HG02981 (cell line): Measurements from ENCODE around the gene MSANTD7.

ENCODE experiments used
- ATAC-seq: cut with Tn5 transposase; IDR thresholded peaks from one replicate; pipeline ENCODE4 v1.9.1; 2021; ENCODE audit warnings: mild to moderate bottlenecking, moderate library complexity; ENCODE audit not compliant: unreplicated experiment

MSANTD7 gene

DNA sequence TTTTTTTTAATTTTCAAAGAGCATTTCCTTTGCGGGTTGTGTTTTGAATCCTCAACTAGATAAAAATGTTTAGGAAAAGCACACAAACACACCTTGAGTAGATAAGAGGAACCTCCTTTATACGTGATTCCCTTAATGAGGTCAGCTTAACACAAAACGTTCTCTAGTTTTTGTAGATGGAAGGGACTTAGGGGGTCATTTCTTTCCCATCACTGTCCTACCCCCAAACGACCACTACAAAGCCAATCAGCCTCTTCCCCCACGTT, 41.8 kb downstream of the MSANTD7 start:
- ATAC-seq = no peak

DNA sequence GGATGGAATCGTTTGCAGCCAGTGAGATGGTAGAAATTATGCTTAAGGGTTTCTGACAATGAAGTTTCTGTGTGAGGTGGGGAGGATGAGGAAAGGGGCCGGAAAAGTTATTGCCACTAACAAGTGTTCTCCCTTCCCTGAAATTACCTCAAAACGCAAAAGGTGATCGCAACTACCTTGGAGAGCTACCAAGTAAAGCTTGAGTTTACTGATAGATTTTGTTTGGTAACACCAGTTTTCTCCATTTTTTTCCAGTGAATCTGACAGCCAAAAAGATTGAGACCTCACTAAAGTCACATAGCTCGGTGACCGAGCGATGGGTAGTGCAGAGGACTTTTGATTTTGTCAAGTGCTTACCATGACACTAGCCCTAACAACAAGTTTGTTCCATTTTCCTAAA, 42.1 kb downstream of the MSANTD7 start:
- ATAC-seq = no peak

DNA sequence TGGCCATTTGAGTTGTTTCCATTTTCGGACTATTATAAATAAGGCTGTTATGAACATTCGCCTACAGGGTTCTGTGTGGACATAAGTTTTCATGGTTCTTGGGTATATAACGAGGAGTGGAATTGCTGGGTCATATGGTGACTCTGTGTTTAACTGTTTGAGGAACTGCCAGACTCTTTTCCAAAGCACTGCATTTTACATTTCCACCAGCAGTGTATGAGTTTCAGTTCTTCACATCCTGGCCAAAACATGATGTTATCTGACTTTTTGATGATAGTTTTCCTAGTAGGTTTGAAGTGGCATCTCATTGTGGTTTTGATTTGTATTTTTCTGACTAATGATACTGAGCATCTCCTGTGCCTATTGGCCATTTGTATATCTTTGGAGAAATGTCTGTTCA, 46.0 kb downstream of the MSANTD7 start:
- ATAC-seq = no peak
